Rectal smooth muscle tissue (tissue), 1 donor: ENCODE results near the gene KCTD12.
"Not testable (repeated sequence)": the region's sequence is repeated elsewhere in the genome, so short reads cannot be mapped to it uniquely, and the experiment has no call there.

Experiments used
- H3K27ac ChIP-seq: one replicate; pipeline ENCODE4 v1.7.0; 2013; ENCODE audit warnings: low read depth, low read length, inconsistent platforms
- H3K27me3 ChIP-seq: one replicate; pipeline ENCODE4 v1.7.0; 2013; ENCODE audit warnings: low read length; ENCODE audit not compliant: control insufficient read depth, insufficient read depth
- H3K36me3 ChIP-seq: one replicate; pipeline ENCODE4 v1.7.0; 2013; ENCODE audit warnings: low read length; ENCODE audit not compliant: control insufficient read depth, insufficient read depth
- H3K4me1 ChIP-seq: one replicate; pipeline ENCODE4 v1.7.0; 2013; ENCODE audit warnings: low read length; ENCODE audit not compliant: control insufficient read depth, insufficient read depth
- H3K4me3 ChIP-seq: one replicate; pipeline ENCODE4 v1.7.0; 2013; ENCODE audit warnings: low read length
- H3K9ac ChIP-seq: one replicate; pipeline ENCODE4 v1.7.0; 2013; ENCODE audit warnings: low read length

The KCTD12 gene

DNA sequence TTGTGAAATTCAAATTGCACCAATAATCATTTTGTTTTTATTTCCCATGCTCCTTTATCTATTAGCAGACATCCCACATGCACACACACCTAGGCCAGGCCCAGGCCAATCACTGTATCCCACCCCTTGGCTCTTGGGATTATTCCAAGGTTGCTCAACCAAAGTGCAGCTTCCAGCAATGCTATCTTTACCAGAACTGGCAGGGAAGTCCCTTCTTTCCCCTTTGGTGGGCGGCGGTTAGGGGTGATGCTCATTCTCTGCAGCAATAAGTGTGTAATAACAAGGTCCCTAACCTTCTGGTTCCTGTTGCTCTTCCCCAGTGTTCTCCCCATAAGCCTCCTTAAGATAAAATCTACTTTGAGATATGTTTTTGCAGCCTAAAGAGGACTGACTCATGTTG lies 18.3 kb upstream of the KCTD12 start:
- Histone ChIP-seq H3K27ac (no peak overlapping the region), H3K36me3 (no peaks in the 10 kb centered on the region), H3K4me3 (no peak overlapping the region), H3K27me3 (no peaks in the 10 kb centered on the region), H3K4me1 (no peaks in the 10 kb centered on the region), H3K9ac (no peak overlapping the region)

DNA sequence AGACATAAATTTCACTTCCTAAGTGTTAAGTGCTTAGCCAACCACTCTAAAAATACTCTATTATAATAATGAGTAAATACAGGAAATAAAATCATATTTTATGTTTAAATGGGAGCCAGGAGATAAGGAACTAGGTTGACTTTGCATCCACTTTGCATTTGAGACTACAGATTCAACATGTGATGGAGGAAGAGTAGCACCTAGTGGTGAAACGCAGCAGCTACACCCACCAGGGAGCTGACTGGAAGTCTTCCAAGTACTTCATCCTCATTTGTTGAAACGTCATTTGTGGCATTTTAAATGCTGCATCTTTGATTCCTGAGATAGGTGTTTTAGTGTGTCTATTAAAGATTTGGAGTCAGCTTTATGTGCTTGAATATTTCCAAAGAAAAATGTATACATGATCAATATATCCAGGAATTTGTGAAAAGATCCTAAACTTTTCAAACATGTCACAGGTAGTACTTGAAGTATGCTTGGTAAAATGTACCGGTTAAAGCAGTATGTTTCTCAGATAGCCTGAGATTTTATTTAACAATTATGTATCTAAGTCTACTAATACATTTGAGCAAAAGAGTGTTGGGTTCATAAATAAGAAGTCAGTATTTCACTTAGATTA lies 17.4 kb upstream of the KCTD12 start:
- Histone ChIP-seq H3K4me3 (no peak overlapping the region), H3K27me3 (no peaks in the 10 kb centered on the region), H3K27ac (no peak overlapping the region), H3K36me3 (no peaks in the 10 kb centered on the region), H3K9ac (no peak overlapping the region), H3K4me1 (no peaks in the 10 kb centered on the region)

DNA sequence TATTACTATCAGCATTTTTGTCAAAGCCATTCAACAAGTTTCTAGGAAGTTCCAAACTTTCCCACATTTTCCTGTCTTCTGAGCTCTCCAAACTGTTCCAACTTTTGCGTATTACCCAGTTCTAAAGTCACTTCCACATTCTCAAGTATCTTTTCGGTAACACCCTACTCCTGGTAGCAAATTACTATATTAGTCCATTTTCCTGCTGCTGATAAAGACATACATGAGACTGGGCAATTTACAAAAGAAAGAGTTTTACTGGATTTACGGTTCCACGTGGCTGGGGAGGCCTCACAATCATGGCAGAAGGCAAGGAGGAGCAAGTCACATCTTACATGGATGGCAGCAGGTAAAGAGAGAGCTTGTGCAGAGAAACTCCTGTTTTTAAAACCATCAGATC lies 12.9 kb upstream of the KCTD12 start:
- H3K36me3 ChIP-seq, H3K27me3 ChIP-seq, H3K9ac ChIP-seq, H3K4me3 ChIP-seq, H3K27ac ChIP-seq, H3K4me1 ChIP-seq: not testable (repeated sequence)

DNA sequence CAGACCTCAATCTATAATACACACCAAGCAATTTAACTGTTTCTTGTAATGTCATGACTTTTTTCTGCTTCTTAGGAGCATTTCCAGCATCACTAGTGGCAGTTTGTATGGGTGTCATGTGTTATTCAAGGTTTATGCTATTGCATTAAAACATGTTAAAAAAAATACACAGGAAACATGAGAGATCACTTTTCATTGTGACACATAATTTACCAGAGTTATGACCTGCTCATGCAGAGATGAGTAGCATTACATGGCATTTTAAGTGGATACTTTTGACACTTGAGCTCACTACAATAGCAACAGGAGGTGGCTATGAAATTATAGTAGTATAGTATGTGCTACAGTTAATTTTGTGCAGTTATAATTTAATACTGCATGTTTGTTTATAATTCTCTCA lies 11.0 kb upstream of the KCTD12 start:
- H3K36me3 ChIP-seq: not testable (repeated sequence)

DNA sequence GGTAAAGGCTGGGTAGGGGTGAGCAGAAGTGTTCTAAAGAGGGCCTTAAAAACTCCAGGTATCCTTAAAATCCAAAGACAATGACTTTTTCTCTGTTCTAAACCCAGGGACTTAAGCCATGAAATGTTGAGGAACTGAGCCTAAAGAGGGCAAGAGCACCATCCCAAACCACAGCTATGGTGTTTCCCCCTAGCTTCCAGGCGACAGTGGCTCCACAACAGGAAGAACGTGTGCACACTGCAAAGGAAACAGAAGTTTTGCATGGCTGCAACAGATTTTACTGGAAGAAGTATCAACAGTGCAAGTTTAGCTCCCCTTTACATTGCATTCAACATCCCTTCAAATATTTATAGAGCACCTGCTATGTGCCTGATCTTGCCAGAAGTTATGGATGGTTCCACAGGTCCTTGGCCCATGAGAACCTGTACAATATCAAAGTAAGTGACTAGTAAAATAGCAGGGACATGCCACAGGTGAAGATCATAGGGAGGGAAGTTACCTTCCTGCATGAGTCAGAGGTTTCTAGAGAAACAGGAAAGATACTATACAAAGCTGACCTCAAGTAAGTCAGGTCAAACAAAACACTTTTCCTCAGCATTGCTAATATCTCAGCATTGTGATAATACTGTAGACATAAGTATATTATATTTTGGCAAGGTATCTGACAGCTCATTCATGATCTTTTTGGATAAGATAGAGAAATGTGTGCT lies 8.4 kb upstream of the KCTD12 start:
- Histone ChIP-seq H3K9ac (no peak overlapping the region), H3K36me3 (no peaks in the 10 kb centered on the region), H3K27ac (no peak overlapping the region), H3K4me3 (no peak overlapping the region), H3K4me1 (no peaks in the 10 kb centered on the region), H3K27me3 (no peaks in the 10 kb centered on the region)

More for the DNA sequence above, 11.0 kb upstream of the KCTD12 start:
- not testable (repeated sequence) for H3K27me3 ChIP-seq, H3K4me1 ChIP-seq, H3K4me3 ChIP-seq, H3K9ac ChIP-seq, H3K27ac ChIP-seq

DNA sequence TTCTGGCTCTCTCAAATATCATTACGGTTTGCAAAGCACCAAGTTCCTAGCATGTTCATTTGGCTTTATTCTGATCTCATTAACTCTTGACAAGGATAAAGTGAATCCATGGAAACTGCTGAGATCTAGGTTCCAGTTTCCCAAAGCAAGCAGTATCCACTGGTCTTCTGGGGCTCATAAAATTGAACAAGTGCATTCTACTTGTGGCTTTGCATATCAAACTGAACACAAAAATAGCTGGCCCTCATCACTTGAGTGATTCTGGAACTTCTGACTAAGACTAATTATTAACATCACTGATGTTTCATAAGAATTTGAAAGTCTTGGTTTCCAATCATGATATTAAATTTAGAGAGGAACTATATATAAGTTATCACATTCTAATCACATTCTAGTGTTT lies 6.3 kb upstream of the KCTD12 start:
- Histone ChIP-seq H3K36me3 (no peaks in the 10 kb centered on the region), H3K9ac (no peak overlapping the region), H3K4me1 (peaks cover 1% of the 10 kb centered on the region), H3K27me3 (no peaks in the 10 kb centered on the region), H3K4me3 (no peak overlapping the region), H3K27ac (no peak overlapping the region)

DNA sequence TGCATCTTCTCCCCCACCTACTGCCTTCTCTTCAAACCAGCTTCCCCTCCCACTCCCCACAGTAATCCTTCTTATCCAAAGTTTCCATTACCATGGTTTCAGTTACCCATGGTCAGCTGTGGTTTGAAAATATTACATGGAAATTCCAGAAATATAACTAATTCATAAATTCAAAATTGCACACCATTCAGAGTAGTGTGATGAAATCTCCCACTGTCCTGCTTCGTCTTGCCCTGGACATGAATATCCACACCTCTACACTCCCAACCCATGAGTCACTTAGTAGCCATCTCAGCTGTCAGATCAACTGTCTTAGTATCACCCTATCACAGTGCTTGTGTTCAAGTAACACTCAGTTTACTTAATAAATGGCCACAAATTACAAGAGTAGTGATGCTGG lies 3.8 kb upstream of the KCTD12 start:
- H3K27me3 ChIP-seq: no peaks in the 10 kb centered on the region
- no peak overlapping the region for H3K27ac ChIP-seq
- H3K4me1 ChIP-seq: peaks cover 3% of the 10 kb centered on the region
- H3K9ac ChIP-seq: no peak overlapping the region
- no peak overlapping the region for H3K4me3 ChIP-seq
- H3K36me3 ChIP-seq: no peaks in the 10 kb centered on the region

DNA sequence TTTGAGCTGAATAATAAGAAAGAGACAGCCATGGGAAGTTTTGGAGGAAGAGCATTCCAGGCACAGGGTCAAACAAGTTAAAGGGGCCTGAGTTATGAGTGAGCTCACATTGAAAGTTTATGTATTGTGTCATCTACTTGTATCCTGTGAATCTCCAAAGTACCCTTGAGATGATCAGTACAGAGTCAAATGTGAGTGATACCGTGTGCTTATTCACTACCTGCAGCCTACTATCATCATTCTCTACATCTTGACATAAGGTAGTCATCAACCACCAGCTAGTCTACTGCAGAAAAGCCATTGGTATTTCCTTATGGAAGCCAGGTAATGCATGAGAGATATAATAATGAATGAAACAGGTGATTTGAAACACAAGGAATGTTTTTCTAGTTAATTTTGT lies 3.0 kb upstream of the KCTD12 start:
- no peaks in the 10 kb centered on the region for H3K27me3 ChIP-seq
- no peaks in the 10 kb centered on the region for H3K36me3 ChIP-seq
- H3K4me3 ChIP-seq: no peak overlapping the region
- no peak overlapping the region for H3K27ac ChIP-seq
- no peak overlapping the region for H3K9ac ChIP-seq
- peaks cover 3% of the 10 kb centered on the region for H3K4me1 ChIP-seq

DNA sequence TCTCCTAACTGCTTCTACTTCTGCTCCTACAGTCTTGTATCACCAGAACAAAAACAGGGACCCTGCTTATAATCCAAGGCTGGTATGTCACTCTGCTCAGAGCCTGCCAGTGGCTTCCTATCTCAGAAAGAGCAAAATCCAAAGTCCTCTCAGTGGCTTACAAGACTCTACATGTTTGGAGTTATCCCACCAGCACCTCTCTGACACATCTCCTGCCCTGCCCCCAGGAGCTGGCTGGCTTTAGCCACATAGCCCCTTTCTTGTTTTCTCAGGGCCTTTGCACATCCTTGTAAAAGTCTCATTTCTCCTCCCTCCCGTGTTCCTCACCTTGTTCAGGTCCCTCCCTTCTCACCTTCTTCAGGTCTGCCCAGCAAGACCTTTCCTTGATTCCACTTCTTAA lies 2.2 kb upstream of the KCTD12 start:
- Histone ChIP-seq H3K27ac (no peak overlapping the region), H3K27me3 (no peaks in the 10 kb centered on the region), H3K9ac (no peak overlapping the region), H3K36me3 (no peaks in the 10 kb centered on the region), H3K4me3 (no peak overlapping the region), H3K4me1 (peaks cover 3% of the 10 kb centered on the region)

DNA sequence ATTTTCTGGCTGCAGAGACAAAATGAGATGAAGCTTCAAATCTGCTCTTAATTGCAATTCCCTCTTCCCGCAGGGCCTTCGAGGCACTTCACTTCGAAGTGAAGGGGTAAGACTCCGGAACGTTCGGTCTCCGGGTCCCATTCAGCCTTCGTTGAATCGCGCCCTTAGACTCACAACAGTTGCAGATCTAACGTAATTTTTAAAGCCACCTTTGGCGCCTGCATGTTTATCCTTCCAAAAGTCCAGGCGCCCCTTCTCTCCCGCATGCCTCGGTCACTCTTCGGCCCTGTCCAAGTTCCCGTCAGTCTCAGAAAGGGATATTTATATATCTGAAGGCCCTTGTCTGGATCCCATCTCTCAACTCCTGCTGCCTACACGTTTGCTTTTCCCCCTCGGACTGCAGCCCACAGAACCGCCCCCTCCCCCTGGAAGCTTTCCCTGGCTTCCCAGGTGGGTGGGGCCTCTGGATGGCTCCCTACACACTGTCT lies 915 bp upstream of the KCTD12 start:
- peaks cover 3% of the 10 kb centered on the region for H3K4me1 ChIP-seq
- peak overlapping the region; percentile 65 for H3K4me3 ChIP-seq
- H3K9ac ChIP-seq: no peak overlapping the region
- H3K36me3 ChIP-seq: no peaks in the 10 kb centered on the region
- H3K27ac ChIP-seq: peak overlapping the region; percentile 86
- H3K27me3 ChIP-seq: no peaks in the 10 kb centered on the region

DNA sequence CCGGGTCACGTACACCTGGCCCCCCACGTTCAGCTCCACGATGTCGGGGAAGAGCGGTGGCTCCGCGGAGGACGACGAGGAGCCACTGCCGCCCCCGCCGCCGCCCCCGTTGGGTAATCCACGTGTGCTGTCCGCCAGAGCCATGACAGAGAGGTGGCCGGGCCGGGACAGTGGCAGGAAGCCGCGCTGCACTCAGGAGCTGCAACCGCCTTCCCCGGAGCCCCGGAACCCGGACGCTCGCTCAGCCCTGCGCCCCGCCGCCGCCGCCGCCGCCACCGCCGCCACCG lies 257 bp downstream of the KCTD12 start:
- Histone ChIP-seq H3K27ac (peak overlapping the region; percentile 86), H3K9ac (peak overlapping the region; percentile 51), H3K4me3 (peak overlapping the region; percentile 68), H3K27me3 (no peaks in the 10 kb centered on the region), H3K36me3 (no peaks in the 10 kb centered on the region), H3K4me1 (peaks cover 3% of the 10 kb centered on the region)

DNA sequence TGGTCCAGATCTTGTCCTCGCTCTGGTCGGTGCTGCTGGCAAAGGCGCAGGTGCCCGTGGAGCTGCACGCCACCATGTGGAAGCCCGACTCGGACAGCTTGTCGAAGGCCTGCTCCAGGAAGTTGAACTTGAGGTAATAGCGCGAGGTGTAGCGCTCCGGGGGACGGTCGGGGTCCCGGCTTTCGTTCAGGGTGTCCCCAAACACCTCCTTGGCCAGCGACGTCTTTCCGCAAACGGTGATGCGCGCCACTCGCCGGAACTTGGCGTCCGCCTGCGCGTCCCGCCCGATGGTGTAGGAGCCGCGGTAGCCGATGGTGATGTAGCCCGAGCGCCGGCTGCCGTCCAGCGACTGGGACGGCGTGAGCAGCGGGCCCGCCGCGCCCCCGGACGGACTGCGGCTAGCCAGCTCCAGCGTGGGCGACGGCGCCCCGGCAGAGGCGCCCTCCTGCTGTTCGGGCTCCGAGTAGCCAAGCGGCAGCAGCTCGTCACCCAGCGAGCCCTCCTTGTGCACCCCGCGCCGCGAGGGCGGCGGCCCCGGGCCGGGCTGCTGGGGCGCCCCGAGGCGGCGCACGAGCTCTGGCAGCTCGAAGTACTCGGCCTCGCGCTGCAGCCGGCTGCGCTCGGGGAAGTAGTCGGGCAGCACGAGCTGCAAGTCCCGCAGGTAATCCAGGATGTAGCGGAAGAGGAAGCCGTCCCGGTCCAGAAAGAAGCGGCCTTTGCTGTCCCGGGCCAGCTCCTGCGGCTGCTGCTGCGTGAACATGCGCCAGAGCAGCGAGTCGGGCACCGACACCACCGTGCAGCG lies 801 bp downstream of the KCTD12 start:
- peaks cover 3% of the 10 kb centered on the region for H3K4me1 ChIP-seq
- peak overlapping the region; percentile 51 for H3K9ac ChIP-seq
- H3K4me3 ChIP-seq: peak overlapping the region; percentile 68

DNA sequence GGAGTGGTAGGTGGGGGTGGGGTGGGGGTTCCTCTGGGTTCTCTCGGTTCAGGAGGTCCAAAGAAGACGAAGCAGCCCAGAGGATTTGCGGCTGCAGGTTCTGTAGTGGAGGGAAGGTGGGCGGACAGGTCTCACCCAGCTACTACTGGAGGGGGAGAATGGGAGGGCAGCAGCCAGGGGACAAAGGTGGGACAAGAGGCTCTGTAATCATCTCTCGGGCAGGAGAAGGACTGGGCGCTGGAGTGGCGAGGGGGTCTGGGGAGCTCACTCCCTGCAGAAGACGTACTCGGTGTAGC lies 1.4 kb downstream of the KCTD12 start:
- peaks cover 3% of the 10 kb centered on the region for H3K4me1 ChIP-seq
- H3K9ac ChIP-seq: peak overlapping the region; percentile 42

More for the DNA sequence above, 801 bp downstream of the KCTD12 start:
- Histone ChIP-seq H3K36me3 (no peaks in the 10 kb centered on the region), H3K27ac (peak overlapping the region; percentile 86), H3K27me3 (no peaks in the 10 kb centered on the region)

More for the DNA sequence above, 1.4 kb downstream of the KCTD12 start:
- H3K27ac ChIP-seq: peak overlapping the region; percentile 86
- H3K36me3 ChIP-seq: no peaks in the 10 kb centered on the region
- no peaks in the 10 kb centered on the region for H3K27me3 ChIP-seq
- H3K4me3 ChIP-seq: peak overlapping the region; percentile 68
